HG02840 (cell line): ENCODE results near the gene IL17RC.
"Not testable (repeated sequence)": the region's sequence is repeated elsewhere in the genome, so short reads cannot be mapped to it uniquely, and the experiment has no call there.

Source experiments
- ATAC-seq: cut with Tn5 transposase; IDR thresholded peaks from one replicate; pipeline ENCODE4 v1.9.1; 2021; ENCODE audit warnings: mild to moderate bottlenecking, moderate library complexity, moderate number of reproducible peaks; ENCODE audit not compliant: unreplicated experiment, low FRiP score

IL17RC gene

GRCh38 chr3:9891072-9891622, 25.8 kb upstream of the IL17RC start:
- no peak for ATAC-seq

GRCh38 chr3:9893739-9894138, 23.2 kb upstream of the IL17RC start:
- ATAC-seq, result no peak

- not testable (repeated sequence) for ATAC-seq
Measured at GRCh38 chr3:9895715-9896114, 21.2 kb upstream of the IL17RC start.

DNA sequence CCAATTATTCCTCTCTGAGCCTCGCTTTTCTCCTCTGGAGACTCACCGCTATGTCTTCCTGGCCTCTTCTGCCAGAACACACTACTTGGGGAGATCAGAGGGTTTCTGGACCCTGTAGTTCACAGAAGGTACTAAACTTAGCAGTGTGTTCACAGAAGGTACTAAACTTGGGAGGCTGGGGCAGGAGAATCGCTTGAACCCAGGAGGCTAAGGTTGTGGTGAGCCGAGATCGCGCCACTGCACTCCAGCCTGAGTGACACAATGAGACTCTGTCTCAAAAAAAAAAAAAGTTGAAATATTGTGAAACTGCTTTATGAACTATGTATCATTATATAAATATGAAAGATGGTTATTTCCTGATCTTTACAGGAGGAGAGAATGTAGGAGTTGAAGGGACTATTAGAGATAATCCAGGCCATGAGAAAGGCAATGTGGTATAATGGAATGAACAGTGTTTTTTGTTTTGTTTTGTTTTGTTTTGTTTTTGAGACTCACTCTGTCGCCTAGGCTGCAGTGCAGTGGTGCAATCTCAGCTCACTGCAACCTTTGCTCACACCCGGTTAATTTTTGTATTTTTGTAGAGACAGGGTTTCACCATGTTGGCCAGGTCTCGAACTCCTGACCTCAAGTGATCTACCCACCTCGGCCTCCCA, 20.0 kb upstream of the IL17RC start:
- ATAC-seq, result not testable (repeated sequence)

DNA sequence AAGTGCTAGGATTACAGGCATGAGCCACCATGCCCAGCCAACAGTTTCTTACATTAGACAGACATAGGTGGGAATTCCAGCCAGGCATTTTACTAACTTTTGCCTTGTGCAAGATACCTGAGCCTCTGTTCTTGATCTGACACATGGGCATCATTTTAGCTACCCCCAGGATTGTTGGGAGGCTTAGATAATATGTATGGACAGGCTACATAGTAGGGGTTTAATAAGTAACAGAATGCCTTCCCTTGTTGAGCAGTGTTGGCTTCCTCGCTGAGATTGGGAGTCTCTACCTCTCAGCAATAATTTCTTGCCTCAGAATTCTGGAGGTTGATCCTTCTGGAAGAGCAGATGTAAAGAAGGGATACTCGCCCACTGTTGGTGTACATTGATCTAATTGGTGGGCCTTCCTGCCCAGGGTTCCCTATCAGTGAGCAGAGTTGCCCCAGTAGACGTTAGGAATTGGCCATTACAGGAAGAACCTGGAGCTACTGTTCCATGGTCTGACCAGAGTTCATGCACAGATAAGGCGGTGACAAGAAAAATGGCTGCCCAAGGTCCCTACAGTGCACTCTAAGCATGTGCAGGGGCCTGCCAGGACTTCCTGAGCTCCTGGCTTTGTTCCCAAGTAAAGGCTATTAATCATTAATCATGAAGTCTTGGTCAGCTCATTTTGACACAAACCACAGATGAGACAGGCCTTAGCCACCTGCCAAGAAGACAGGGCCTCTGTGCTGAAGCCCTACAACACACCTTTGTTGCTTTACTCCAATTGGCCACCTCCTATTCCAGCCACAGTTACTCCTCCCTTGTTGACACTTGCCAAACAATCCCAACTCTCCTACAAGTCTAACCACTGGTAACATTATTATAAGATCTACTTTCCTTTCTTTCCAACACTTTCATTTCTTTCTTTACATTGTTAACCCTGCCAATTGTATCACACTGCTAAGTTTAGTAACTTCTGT, 19.2 kb upstream of the IL17RC start:
- ATAC-seq, result no peak

DNA sequence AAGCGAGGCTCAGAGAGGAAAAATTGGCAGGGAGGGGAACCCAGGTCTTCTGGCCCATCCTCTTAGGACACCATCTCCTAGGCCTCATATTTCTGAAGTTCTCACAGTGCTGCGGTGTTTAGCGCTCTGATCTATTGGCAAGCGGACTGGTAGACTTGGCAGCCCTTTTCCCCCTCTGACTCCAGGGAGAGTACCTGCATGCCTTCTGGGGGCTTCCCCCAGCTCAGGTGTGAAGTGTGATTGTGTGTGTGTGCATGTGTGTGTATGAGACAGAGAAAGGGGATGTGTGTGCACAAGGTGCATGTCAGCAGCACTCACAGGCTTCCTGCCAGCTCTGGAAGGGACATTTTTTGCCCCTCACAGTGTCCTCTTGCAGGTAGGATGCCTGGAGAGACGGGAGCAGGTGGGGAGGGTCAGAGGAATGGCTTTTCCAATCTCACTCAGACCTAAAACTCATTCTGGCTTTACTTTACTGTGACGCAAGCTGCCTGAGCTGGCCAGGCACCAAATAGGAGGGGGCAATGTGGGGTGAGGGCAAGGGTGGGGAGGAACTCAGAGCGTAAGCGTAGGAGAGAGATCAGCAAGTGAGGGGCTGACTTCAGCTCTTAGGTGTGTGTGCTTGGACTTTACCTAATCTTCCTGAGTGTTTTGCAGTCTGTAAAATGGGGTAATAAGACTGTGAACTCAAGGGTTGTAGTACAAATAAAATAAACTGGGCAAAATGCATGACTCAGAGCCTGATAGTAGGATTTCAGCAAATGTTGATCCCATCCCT, 18.2 kb upstream of the IL17RC start:
- ATAC-seq, result no peak

DNA sequence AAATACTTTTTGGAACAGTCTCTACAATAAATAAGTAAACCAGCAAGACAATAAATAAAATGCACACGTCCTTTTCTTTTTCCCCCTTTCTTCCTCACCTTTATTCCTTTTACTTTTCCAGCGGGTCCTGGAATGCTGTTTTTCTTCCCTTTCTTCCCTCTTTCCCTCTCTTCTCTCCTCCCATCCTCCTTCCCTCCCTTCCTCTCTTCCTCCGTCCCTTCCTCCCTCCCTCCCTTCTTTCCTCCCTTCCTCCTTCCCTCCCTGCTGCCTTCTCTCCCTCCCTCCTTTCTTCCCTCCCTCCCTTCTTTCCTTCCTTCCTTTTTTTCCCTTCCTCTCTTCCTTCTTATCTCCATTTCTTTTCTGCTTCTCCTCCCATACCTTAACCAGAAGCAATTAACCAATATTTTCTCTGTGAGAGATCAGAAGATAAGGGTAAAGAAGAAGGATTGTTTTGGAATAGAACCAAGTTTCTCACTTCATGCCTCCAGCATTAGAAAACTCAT, 17.6 kb upstream of the IL17RC start:
- ATAC-seq, result no peak

DNA sequence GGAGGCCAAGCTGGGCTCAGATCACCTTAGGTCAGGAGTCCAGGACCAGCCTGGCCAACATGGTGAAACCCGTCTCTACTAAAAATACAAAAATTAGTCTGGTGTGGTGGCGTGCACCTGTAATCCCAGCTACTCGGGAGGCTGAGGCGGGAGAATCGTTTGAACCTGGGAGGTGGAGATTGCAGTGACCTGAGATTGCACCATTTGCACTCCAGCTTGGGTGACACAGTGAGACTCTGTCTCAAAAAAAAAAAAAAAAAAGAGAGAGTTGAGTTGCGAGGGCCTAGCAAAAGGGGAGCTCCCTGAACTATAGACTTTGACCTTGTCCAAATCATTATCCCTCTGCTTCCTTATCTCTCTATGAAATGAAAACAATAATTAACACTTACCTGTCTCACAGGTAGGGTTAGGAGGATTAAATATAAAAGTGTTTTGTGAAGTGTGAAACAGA, 15.9 kb upstream of the IL17RC start:
- ATAC-seq, result not testable (repeated sequence)

DNA sequence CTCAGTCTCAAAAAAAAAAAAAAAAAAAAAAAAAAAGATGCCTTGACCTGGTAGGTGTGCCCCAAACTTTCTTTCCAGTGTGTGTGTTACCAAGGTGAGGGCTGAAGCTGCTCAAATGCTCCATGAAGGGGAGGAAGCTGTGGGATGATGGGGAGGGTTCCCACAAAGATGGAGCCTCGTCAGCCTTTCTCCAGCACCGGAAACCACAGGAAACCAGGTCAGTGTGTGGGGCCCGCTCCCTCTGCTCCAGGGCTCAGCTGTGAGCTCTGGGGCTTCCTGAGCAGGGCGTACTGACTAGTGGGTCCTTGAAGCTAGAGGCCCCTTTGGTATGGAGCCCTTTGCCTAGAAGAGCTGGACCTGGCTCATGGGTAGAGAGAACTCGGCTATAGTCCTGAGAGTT, 14.9 kb upstream of the IL17RC start:
- no peak for ATAC-seq

DNA sequence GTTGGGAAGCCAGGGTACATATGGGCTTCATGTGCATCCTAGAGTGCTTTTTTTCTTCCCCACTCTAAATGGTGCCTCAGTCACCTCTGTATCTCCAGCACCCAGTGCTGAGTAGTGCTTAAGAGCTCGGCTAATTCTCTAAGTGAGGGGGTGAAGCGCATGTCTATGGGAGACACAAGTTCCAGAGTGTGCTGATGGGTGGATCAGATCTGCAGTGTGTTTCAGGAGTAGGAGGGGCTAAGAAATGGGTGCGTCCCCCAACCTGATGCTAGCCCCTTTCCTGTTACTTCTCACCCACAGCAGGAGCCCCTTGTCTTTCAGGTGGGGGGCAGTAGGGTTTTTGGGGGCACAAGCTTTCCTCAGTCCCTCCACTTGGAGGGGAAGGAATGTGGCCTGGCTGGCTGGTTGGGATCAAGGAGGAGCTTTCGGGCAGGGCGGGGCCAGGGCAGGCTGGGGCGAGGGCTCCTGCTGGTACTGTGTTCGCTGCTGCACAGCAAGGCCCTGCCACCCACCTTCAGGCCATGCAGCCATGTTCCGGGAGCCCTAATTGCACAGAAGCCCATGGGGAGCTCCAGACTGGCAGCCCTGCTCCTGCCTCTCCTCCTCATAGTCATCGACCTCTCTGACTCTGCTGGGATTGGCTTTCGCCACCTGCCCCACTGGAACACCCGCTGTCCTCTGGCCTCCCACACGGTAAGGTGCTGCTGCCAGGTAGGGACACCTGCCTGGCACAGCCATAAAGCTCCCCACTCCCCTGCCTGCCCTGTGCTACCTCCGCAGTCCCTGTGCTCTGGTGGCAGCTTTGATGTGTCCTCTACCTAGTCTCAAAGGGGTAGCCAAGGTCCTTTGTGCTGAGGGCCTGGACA, 14.3 kb upstream of the IL17RC start, which contains the start of gene IL17RE:
Gene IL17RE, plus strand, starts transcription at position 477 of the 866 bp plus-strand sequence. Its CDS starts 85 bp downstream, at position 562.
- ATAC-seq, result no peak

- ATAC-seq, result no peak
Measured at GRCh38 chr3:9903238-9903624, 13.7 kb upstream of the IL17RC start.

DNA sequence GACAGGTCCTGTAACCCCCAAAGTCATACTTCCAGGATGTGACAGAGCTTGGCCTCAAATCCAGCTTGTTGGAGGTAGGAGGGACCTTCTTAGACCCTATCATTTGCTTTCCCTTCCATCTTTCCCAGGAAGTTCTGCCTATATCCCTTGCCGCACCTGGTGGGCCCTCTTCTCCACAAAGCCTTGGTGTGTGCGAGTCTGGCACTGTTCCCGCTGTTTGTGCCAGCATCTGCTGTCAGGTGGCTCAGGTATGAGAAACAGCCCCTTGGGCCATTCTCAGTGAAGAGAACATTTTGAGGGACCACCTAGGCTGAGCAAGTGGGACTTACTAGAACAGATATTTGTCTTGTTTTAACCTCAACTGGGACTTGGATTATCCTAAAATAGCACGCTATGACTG, 13.0 kb upstream of the IL17RC start:
- ATAC-seq, result no peak

- no peak for ATAC-seq
Measured at GRCh38 chr3:9906480-9906879, 10.4 kb upstream of the IL17RC start.

GRCh38 chr3:9908286-9908685, 8.6 kb upstream of the IL17RC start:
- no peak for ATAC-seq

DNA sequence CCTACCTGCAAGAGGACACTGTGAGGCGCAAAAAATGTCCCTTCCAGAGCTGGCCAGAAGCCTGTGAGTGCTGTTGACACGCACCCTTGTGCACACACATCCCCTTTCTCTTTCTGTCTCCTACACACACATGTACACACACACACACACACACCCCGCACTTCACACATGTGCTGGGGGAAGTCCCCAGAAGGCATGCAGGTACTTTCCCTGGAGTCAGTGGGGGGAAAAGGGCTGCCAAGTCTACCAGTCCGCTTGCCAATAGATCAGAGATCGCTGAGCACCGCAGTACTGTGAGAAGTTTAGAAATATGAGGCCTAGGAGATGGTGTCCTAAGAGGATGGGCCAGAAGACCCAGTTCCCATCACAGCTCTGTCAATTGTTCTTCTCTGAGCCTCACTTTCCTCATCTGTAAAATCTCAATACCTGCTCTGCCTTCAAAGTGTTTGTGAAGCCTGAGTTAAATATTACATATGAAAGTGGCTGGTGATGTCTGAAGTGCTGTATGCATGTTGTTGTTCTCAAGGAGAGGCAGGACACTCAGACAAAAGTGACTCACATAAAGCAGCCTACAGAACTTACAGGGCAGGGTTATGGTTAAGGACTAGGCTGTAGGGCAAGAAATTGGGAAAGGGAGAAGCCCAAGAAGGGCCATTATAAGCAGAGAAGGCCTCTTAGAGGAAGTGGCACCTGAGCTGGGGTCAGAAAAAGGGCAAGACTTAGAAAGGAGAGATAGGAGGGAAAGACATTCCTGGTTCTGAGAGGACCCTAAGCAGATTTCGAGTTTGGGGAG, 7.5 kb upstream of the IL17RC start:
- ATAC-seq, result no peak

DNA sequence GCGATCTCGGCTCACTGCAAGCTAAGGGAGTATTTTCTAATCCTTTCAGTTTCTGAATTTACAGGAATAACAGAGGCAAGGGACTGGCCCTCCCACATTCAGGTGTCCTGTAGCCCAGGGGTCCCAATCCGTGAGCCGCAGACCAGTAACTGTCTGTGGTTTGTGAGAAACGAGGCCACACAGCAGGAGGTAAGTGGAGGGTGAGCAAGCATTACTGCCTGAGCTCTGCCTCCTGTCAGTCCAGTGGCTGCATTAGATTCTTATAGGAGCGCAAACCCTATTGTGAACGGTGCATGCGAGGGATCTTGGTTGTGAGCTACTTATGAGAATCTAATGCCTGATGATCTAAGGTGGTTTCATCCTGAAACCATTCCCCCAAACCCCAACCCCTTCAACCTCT, 5.0 kb upstream of the IL17RC start:
- no peak for ATAC-seq

- ATAC-seq, result no peak
Measured at GRCh38 chr3:9912294-9912935, 4.5 kb upstream of the IL17RC start.

GRCh38 chr3:9913601-9914000, 3.3 kb upstream of the IL17RC start:
- no peak for ATAC-seq
